HS-27A (cell line): ENCODE data around the gene MYT1.

Experiments
- DNase-seq: peaks from one replicate; pipeline ENCODE4 v3.0.0-alpha.2; 2012; ENCODE audit warnings: low read depth, missing footprints

MYT1 gene

GRCh38 chr20:64192406-64192805, 28.2 kb downstream of the MYT1 start:
- no peak for DNase-seq

GRCh38 chr20:64193058-64193457, 28.8 kb downstream of the MYT1 start:
- no peak for DNase-seq

GRCh38 chr20:64194269-64194668, 30.0 kb downstream of the MYT1 start:
- DNase-seq, result no peak

GRCh38 chr20:64196309-64196708, 32.1 kb downstream of the MYT1 start:
- no peak for DNase-seq

- DNase-seq, result no peak
Measured at GRCh38 chr20:64196847-64197306, 32.6 kb downstream of the MYT1 start.

GRCh38 chr20:64198347-64198746, 34.1 kb downstream of the MYT1 start:
- DNase-seq, result no peak

GRCh38 chr20:64199395-64199794, 35.1 kb downstream of the MYT1 start:
- no peak for DNase-seq

- DNase-seq, result no peak
Measured at GRCh38 chr20:64200740-64201139, 36.5 kb downstream of the MYT1 start.

GRCh38 chr20:64201653-64202052, 37.4 kb downstream of the MYT1 start:
- DNase-seq, result no peak

- DNase-seq, result no peak
Measured at GRCh38 chr20:64203037-64203777, 39.0 kb downstream of the MYT1 start.

- no peak for DNase-seq
Measured at GRCh38 chr20:64205611-64206026, 41.4 kb downstream of the MYT1 start.

- DNase-seq, result no peak
Measured at GRCh38 chr20:64206614-64207013, 42.4 kb downstream of the MYT1 start.

- no peak for DNase-seq
Measured at GRCh38 chr20:64207641-64208590, 43.7 kb downstream of the MYT1 start.

GRCh38 chr20:64209148-64209547, 44.9 kb downstream of the MYT1 start:
- no peak for DNase-seq

GRCh38 chr20:64210656-64211369, 46.6 kb downstream of the MYT1 start:
- no peak for DNase-seq

- no peak for DNase-seq
Measured at GRCh38 chr20:64211874-64212658, 47.8 kb downstream of the MYT1 start.

GRCh38 chr20:64212755-64213154, 48.5 kb downstream of the MYT1 start:
- no peak for DNase-seq

GRCh38 chr20:64214113-64214512, 49.9 kb downstream of the MYT1 start:
- DNase-seq, result no peak

- DNase-seq, result no peak
Measured at GRCh38 chr20:64214952-64215351, 50.7 kb downstream of the MYT1 start.

GRCh38 chr20:64216036-64216435, 51.8 kb downstream of the MYT1 start:
- no peak for DNase-seq

- DNase-seq, result no peak
Measured at GRCh38 chr20:64216910-64217309, 52.7 kb downstream of the MYT1 start.
